ENCODE data around the gene FZD2.

DNA sequence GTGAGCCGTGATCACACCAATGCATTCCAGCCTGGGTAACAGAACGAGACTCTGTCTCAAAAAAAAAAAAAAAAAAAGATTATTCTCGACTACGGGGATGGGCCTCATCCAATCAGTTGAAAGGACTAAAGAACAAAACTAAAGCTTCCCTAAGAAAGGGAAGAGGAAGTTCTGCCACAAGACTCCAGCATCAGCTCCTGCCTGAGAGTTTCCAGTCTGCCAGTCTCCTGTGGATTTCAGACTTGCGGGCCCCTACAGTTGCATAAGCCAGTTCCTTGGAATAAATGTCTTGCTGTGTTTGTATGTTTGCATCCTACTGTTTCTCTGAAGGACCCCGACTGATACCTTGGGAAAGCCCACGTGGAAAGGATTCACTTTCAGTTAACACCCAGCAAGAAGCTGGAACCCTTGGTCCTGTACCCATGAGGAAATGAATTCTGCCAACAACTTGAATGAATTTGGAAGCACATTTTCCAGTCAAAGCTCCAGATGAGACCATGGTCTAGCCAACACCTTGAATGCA lies 26.3 kb upstream of the FZD2 start:
- TF ChIP-seq POLR2A (IDR thresholded peaks at IDR 0.05): no peak
- no peak for TF ChIP-seq CTCF (IDR thresholded peaks at IDR 0.05)
